H9 (cell line): Measurements from ENCODE around the gene POLN. TPM values are rescaled to one million over a fixed set of nuclear protein-coding genes. Genes with fewer than 3 reads are reported as not detected.
A peak's percentile ranks its signal among the peaks of the same experiment; 100 is the strongest.

Source experiments
- DNase-seq: peaks from one replicate; pipeline ENCODE4 v3.0.0-alpha.2; 2017
- H2AFZ ChIP-seq: one replicate; pipeline ENCODE4 v1.6.1; 2013; ENCODE audit warnings: mild to moderate bottlenecking, low read length, control low read depth, moderate library complexity
- H2AK5ac ChIP-seq: 2 replicates; pipeline ENCODE4 v1.6.1; 2013; ENCODE audit warnings: low read length, control low read depth, mixed read lengths; ENCODE audit not compliant: insufficient read length
- H2BK120ac ChIP-seq: one replicate; pipeline ENCODE4 v1.6.1; 2013; ENCODE audit warnings: low read depth, mild to moderate bottlenecking, low read length, control low read depth, inconsistent platforms; ENCODE audit not compliant: poor library complexity, severe bottlenecking
- H2BK12ac ChIP-seq: 2 replicates; pipeline ENCODE4 v1.6.1; 2013; ENCODE audit warnings: low read length, control low read depth, mixed read lengths, low read depth; ENCODE audit not compliant: insufficient read length
- H2BK15ac ChIP-seq: 2 replicates; pipeline ENCODE4 v1.6.1; 2013; ENCODE audit warnings: low read depth, low read length, control low read depth
- H2BK20ac ChIP-seq: one replicate; pipeline ENCODE4 v1.6.1; 2013; ENCODE audit warnings: low read depth, mild to moderate bottlenecking, low read length, control low read depth, inconsistent platforms; ENCODE audit not compliant: poor library complexity, severe bottlenecking
- H2BK5ac ChIP-seq: 2 replicates; pipeline ENCODE4 v1.6.1; 2013; ENCODE audit warnings: low read length, control low read depth, mixed read lengths; ENCODE audit not compliant: insufficient read length
- H3K14ac ChIP-seq: 2 replicates; pipeline ENCODE4 v1.6.1; 2013; ENCODE audit warnings: low read length, control low read depth; ENCODE audit not compliant: insufficient read depth
- H3K18ac ChIP-seq: 2 replicates; pipeline ENCODE4 v1.6.1; 2013; ENCODE audit warnings: low read depth, mild to moderate bottlenecking, mixed read lengths, low read length, control low read depth; ENCODE audit not compliant: insufficient read length
- H3K23ac ChIP-seq: 2 replicates; pipeline ENCODE4 v1.6.1; 2013; ENCODE audit warnings: low read length, control low read depth, mixed read lengths, low read depth; ENCODE audit not compliant: insufficient read length
- H3K23me2 ChIP-seq: 2 replicates; pipeline ENCODE4 v1.6.1; 2013; ENCODE audit warnings: low read depth, mild to moderate bottlenecking, mixed read lengths, low read length, control low read depth; ENCODE audit not compliant: insufficient read length, poor library complexity, severe bottlenecking
- H3K27ac ChIP-seq: 2 replicates; pipeline ENCODE4 v1.5.1; 2013; ENCODE audit warnings: low read length, control low read depth, mixed read lengths, low read depth; ENCODE audit not compliant: insufficient read length
- H3K27me3 ChIP-seq: 2 replicates; pipeline ENCODE4 v1.6.1; 2013; ENCODE audit warnings: low read length, control low read depth, inconsistent platforms; ENCODE audit not compliant: insufficient read depth
- H3K4ac ChIP-seq: 2 replicates; pipeline ENCODE4 v1.6.1; 2013; ENCODE audit warnings: low read depth, mild to moderate bottlenecking, control low read depth, inconsistent platforms, low read length, moderate library complexity
- H3K4me1 ChIP-seq: 2 replicates; pipeline ENCODE4 v1.6.1; 2013; ENCODE audit warnings: low read length, control low read depth, inconsistent platforms; ENCODE audit not compliant: insufficient read depth
- H3K4me2 ChIP-seq: 2 replicates; pipeline ENCODE4 v1.6.1; 2013; ENCODE audit warnings: low read length, control low read depth, mixed read lengths; ENCODE audit not compliant: insufficient read length, insufficient read depth
- H3K56ac ChIP-seq: 2 replicates; pipeline ENCODE4 v1.6.1; 2013; ENCODE audit warnings: low read depth, mild to moderate bottlenecking, mixed read lengths, low read length, control low read depth; ENCODE audit not compliant: insufficient read length
- H3K79me1 ChIP-seq: 2 replicates; pipeline ENCODE4 v1.6.1; 2013; ENCODE audit warnings: low read depth, mild to moderate bottlenecking, moderate library complexity, low read length, control low read depth, inconsistent platforms; ENCODE audit not compliant: insufficient read depth, poor library complexity, severe bottlenecking
- H3K79me2 ChIP-seq: 2 replicates; pipeline ENCODE4 v1.6.1; 2013; ENCODE audit warnings: low read length, control low read depth, inconsistent platforms; ENCODE audit not compliant: insufficient read depth
- H3K9ac ChIP-seq: 2 replicates; pipeline ENCODE4 v1.6.1; 2013; ENCODE audit warnings: low read length, control low read depth, mixed read lengths; ENCODE audit not compliant: insufficient read length; ENCODE audit errors: extremely low read depth
- H3K9me3 ChIP-seq: one replicate; pipeline ENCODE4 v1.6.1; 2013; ENCODE audit warnings: low read depth, low read length, inconsistent platforms; ENCODE audit not compliant: control insufficient read depth
- H3T11ph ChIP-seq: one replicate; pipeline ENCODE4 v1.6.1; 2013; ENCODE audit warnings: mild to moderate bottlenecking, low read length, control low read depth, inconsistent platforms
- H4K20me1 ChIP-seq: one replicate; pipeline ENCODE4 v1.6.1; 2013; ENCODE audit not compliant: control insufficient read depth, insufficient read length, insufficient read depth
- H4K5ac ChIP-seq: 2 replicates; pipeline ENCODE4 v1.6.1; 2013; ENCODE audit warnings: low read depth, mild to moderate bottlenecking, mixed read lengths, low read length, control low read depth; ENCODE audit not compliant: insufficient read length
- H4K8ac ChIP-seq: replicated peaks from 2 replicates; pipeline ENCODE4 v1.6.1; 2013; ENCODE audit warnings: low read length, control low read depth, mixed read lengths, low read depth; ENCODE audit not compliant: insufficient read length
- H4K91ac ChIP-seq: 2 replicates; pipeline ENCODE4 v1.6.1; 2013; ENCODE audit warnings: low read depth, mild to moderate bottlenecking, moderate library complexity, mixed read lengths, low read length, control low read depth; ENCODE audit not compliant: insufficient read length
- H3K27ac Mint-ChIP-seq, 3 experiments: 2 replicates in 2 of 3; 3 replicates in 1 of 3; pipeline ENCODE4 v1.8.0; 2020 to 2021; ENCODE audit warnings: mixed read lengths in 3 of 3, mild to moderate bottlenecking in 1 of 3, moderate library complexity in 1 of 3
- H3K27me3 Mint-ChIP-seq: 2 replicates; pipeline ENCODE4 v1.8.0; 2021; ENCODE audit warnings: low read depth, mild to moderate bottlenecking, moderate library complexity, mixed read lengths
- H3K36me3 Mint-ChIP-seq, 3 experiments: 2 replicates in 2 of 3; 3 replicates in 1 of 3; pipeline ENCODE4 v1.8.0; 2020 to 2021; ENCODE audit warnings: low read depth in 3 of 3, mixed read lengths in 3 of 3; ENCODE audit not compliant: insufficient read depth in 1 of 3
- H3K4me1 Mint-ChIP-seq, 2 experiments: 2 replicates each; pipeline ENCODE4 v1.8.0; 2020; ENCODE audit warnings: mixed read lengths in 2 of 2
- H3K4me3 Mint-ChIP-seq, 2 experiments: 2 replicates in 1 of 2; 3 replicates in 1 of 2; pipeline ENCODE4 v1.8.0; 2020 to 2021; ENCODE audit warnings: mild to moderate bottlenecking in 2 of 2, mixed read lengths in 2 of 2, moderate library complexity in 1 of 2
- H3K9me3 Mint-ChIP-seq, 2 experiments: 2 replicates in 1 of 2; 3 replicates in 1 of 2; pipeline ENCODE4 v1.8.0; 2020; ENCODE audit warnings: mild to moderate bottlenecking in 2 of 2, mixed read lengths in 2 of 2, moderate library complexity in 1 of 2
- CTCF ChIP-seq: fragments of 200-600 bp; sonication (generic); conservative IDR thresholded peaks from 3 replicates; pipeline ENCODE4 v1.8.0; 2021; ENCODE audit warnings: antibody characterized with exemption, mild to moderate bottlenecking
- WGBS: extraction: QIAGEN DNeasy Blood & Tissue Kit; methylation state at CpG from one replicate; pipeline ENCODE4 v1.1.7; 2013; ENCODE audit warnings: missing lambda C conversion rate, low lambda C conversion rate, mixed read lengths; ENCODE audit not compliant: insufficient read length; ENCODE audit errors: extremely low coverage; 5-methylcytosine and 5-hydroxymethylcytosine counted together
- total RNA-seq: library from RNA; stranded (reverse); gene quantifications from 2 replicates; pipeline ENCODE4 v1.2.1, GENCODE V29; 2021

The POLN gene
- total RNA-seq, 1 experiment from 2014 or later: 0.74 TPM

DNA sequence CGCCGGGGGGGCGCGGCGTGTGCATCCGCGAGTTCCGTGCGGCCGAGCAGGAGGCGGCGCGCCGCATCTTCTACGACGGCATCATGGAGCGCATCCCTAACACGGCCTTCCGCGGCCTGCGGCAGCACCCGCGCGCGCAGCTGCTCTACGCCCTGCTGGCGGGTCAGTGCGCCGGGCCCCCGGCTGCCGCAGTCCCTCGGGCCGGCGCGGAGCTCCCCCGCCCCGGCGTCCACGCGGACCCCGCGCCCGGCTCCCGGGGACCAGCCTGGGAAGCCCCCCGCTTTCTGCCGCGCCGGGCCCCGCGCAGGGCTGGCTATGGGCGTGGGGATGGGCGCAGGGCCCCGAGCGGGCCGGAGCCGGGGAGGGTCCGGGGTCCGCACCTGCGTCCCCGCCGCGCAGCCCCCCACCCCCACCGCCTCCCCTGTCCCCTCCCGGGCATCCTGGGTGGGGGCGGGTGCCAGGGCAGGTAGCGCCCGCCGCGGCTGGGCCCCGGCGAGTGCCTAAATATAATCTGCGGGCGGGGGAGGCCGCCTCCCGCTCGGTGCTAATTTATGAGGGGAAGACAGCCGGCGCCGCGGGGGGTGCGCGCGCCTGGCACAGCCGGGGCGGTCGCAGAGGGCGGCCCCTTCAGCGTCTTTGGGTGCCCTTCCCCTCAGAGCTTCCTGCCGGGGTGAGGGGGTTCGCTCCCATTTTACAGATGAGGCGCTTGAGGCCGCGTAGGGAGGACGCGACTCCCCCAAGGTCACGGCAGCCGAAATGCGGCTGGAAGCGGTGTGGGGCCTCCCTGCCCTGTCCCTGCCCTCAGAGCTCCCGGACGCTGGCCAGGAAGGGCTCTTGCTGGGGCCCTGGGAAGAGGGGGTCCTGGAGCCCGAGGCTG lies 182.0 kb downstream of the POLN start:
- peaks cover 0 to 4% (median 0%) of the 10 kb centered on the region in 3 experiments; a peak in 2 of 7 replicates for H3K36me3 Mint-ChIP-seq
- H3T11ph ChIP-seq: no peak overlapping the region

More for the DNA sequence above, 182.0 kb downstream of the POLN start:
- Histone ChIP-seq H2BK5ac (no peak overlapping the region), H4K8ac (no peak overlapping the region), H2AFZ (no peak overlapping the region), H3K4me2 (peak overlapping the region; percentile 41), H3K23ac (no peak overlapping the region), H3K9me3 (no peaks in the 10 kb centered on the region), H4K91ac (no peak overlapping the region), H2BK12ac (no peak overlapping the region), H3K23me2 (peaks cover 8% of the 10 kb centered on the region), H2BK20ac (no peak overlapping the region), H3K27me3 (peaks cover 21% of the 10 kb centered on the region), H4K20me1 (peaks cover 2% of the 10 kb centered on the region), H3K79me2 (no peaks in the 10 kb centered on the region), H2BK120ac (no peak overlapping the region), H4K5ac (no peak overlapping the region), H2AK5ac (no peak overlapping the region), H3K4ac (no peak overlapping the region), H3K27ac (no peak overlapping the region), H3K9ac (no peak overlapping the region), H3K56ac (no peak overlapping the region), H3K79me1 (no peaks in the 10 kb centered on the region), H3K18ac (no peak overlapping the region), H3K4me1 (no peaks in the 10 kb centered on the region), H2BK15ac (no peak overlapping the region), H3K14ac (no peak overlapping the region; the same call in 1 of the 2 replicates)
- Mint-ChIP-seq H3K9me3 (no peaks in the 10 kb centered on the region; a peak in 1 of 5 replicates), H3K27ac (no peak overlapping the region), H3K4me1 (peaks cover 2 to 12% of the 10 kb centered on the region in 2 experiments), H3K4me3 (peak overlapping the region; percentile 41 to 69; a peak in 3 of 5 replicates), H3K27me3 (peaks cover 55% of the 10 kb centered on the region)
- WGBS: no CpG with 5 or more reads among the region's 102 CpGs
- TF ChIP-seq CTCF: no peak
- no peak for DNase-seq
